ENCODE data around the gene DNAJC18. TPM values are rescaled to one million over a fixed set of nuclear protein-coding genes. Genes with fewer than 3 reads are reported as not detected.
"Not testable (repeated sequence)": the region's sequence is repeated elsewhere in the genome, so short reads cannot be mapped to it uniquely, and the experiment has no call there.

Gene DNAJC18
- total RNA-seq, 1 experiment from 2014 or later: 6.4 TPM

- no peak for DNase-seq (ENCODE audit: low spot score)
These were observed 9.3 kb downstream of the DNAJC18 start for GRCh38 chr5:139430015-139430414.

- DNase-seq (ENCODE audit: low spot score): no peak
These were observed 13.0 kb downstream of the DNAJC18 start for GRCh38 chr5:139426203-139426885.

DNA sequence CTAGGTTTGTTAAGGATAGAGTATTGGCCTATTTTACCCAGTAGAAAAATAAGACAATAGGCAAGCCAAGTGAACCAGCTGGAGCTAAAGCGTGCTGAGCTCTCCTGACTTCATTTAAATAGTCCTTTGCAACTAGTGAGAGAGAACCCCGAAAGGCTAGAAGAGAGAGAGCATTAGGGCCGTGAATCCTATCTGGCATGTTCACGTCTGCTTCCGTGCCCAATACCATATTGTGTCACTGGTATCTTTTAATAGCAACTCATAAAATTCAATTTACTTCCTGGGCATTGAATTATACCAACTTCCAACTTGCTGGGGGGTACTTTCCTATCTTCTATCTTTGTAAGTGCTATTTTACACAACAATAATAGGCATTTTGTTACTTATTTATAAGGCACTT lies 13.8 kb downstream of the DNAJC18 start:
- DNase-seq (ENCODE audit: low spot score): no peak

DNA sequence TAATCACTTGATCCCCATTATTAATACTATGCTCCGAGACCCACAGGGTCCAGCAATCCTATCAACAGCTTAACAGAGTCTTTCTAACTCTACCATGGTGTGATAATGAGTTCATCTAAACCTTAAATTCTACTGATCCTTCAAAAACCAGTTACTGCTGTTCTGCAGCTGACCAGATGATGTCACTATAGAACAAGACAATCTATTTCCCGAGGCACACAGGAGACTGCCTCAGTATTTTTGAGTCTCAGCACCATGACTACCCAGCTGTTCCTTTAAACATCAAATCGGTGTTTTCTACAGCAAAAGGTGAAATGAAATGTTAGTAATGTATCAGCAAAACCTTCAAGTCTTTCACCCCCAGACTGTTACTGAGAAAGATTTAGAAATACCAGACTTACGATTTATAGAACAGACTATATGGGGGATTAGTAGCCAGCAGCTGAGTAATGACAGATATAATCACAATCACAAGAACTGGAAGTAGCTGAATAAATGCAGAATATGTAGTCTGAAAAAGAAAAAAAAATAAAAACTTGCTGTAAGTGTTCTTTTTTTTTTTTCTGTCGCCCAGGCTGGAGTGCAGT lies 16.9 kb downstream of the DNAJC18 start:
- peak; percentile 68 for DNase-seq (ENCODE audit: low spot score)

DNA sequence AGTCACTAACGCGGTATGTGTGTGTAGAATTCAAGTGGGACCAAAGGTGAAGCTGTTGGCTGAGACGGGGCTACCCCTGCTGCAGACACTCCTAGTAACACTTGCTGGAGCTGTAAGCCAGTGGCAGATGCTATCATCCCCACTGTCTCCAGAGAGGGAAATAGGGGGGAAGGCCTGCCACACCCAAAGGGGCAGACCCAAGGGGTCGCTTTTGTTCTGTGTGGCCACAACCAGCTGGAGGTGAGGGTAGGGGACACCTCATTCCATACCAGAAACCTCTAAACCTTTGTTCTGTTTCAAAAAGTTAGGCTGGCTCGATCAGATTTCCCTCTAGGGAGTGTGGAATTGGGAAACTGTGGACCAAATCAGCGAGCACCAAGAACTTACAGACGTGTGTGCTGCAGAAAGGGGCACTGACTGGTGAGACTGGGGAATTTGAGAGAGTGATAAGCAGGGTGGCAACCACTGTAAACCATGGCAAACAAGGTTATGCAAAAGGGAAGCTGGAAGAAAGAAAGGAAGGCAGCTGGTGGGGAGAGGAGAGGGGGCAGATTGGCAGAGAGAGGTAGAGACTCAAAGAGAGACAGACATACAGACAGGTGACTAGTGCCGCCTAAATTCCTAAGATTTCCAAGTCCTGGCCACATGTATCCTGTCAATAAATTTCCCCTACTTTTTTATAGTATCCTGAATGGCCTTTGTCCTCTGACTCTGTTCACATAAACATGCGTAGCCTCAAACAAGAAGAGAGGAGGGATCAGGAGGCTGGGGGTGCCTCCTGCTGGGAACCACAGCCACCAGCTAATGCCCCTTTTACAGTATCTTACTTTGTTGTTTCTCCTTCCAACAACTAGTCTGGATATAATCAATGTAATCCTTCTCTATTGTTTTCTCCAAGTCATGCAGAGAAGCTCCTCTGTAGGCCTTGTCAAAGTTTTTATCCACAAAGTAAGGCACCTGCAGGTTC lies 19.8 kb downstream of the DNAJC18 start:
- no peak for DNase-seq (ENCODE audit: low spot score)

GRCh38 chr5:139418793-139419192 lies 20.5 kb downstream of the DNAJC18 start:
- DNase-seq (ENCODE audit: low spot score): no peak

GRCh38 chr5:139417214-139417613 lies 22.1 kb downstream of the DNAJC18 start:
- DNase-seq (ENCODE audit: low spot score): no peak

DNA sequence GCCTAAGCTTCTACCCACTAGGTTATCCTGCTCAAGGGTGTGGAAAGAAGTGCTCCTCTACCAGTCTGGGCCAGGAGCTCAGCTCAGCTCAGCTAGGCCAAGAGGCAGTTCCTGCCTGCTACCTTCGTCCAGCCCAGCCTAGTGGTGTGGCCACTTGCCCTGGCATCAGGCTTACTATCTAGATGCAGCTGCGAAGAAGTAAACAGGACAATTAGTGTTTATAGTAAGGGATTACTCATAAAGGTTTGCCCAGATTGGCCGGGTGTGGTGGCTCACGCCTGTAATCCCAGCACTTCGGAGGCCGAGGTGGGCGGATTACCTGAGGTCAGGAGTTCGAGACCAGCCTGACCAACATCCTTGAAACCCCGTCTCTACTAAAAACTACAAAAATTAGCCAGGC lies 22.7 kb downstream of the DNAJC18 start:
- no peak for DNase-seq (ENCODE audit: low spot score)

GRCh38 chr5:139415869-139416268 lies 23.5 kb downstream of the DNAJC18 start:
- DNase-seq (ENCODE audit: low spot score): no peak

DNA sequence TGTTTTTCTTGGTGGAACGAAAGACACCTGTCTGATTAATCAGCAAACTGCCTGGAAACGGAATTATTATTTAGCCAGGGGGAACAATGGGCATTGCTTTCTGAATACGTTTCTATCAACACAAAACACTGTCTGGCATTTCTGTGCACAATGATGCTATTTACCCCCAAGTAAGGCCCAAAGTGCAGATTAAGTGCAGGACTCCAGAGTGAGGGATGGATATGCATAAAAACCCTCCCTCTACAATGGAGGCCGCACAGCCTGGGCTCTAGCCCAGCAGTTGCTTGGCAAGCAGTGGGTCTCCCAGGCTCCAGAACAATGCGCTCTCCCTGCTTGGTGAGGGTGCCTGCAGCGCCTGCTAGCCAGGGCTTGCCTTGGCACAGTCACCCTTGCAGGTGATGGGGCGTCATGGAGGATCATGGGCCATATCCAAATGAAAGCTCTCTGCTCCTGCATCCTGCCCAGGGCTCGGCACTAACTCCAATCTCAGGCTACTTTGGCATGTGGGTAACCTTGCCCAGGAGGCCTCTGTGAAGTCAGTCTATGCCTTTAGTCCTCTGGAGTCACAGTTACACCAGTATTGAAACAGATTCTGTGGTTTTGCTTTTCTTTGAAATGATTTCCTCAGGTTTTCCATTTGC lies 24.0 kb downstream of the DNAJC18 start:
- DNase-seq (ENCODE audit: low spot score): no peak

- DNase-seq (ENCODE audit: low spot score): no peak
These were observed 24.7 kb downstream of the DNAJC18 start for GRCh38 chr5:139414581-139415130.

GRCh38 chr5:139413963-139414362 lies 25.4 kb downstream of the DNAJC18 start:
- DNase-seq (ENCODE audit: low spot score): no peak

DNA sequence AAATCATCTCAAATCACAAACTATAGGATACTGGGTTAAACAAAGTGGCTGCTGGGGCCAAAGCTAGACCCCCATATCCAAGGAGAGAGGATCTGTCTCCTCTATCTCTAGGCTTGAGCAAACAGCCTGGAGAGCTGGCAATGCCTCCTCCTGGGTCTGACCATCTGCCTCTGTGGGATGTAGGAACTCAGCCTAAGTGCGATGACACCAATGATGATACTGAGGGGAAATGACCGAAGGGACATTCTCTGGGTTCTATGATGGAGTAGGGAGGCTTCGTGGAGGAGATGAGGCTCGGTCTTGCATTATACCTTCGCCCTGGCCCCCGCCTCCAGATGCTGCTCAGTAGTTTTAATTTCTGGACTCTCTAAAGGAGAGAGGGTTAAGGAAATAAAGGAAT lies 26.2 kb downstream of the DNAJC18 start:
- no peak for DNase-seq (ENCODE audit: low spot score)

GRCh38 chr5:139410993-139411828 lies 28.1 kb downstream of the DNAJC18 start:
- DNase-seq (ENCODE audit: low spot score): no peak

DNA sequence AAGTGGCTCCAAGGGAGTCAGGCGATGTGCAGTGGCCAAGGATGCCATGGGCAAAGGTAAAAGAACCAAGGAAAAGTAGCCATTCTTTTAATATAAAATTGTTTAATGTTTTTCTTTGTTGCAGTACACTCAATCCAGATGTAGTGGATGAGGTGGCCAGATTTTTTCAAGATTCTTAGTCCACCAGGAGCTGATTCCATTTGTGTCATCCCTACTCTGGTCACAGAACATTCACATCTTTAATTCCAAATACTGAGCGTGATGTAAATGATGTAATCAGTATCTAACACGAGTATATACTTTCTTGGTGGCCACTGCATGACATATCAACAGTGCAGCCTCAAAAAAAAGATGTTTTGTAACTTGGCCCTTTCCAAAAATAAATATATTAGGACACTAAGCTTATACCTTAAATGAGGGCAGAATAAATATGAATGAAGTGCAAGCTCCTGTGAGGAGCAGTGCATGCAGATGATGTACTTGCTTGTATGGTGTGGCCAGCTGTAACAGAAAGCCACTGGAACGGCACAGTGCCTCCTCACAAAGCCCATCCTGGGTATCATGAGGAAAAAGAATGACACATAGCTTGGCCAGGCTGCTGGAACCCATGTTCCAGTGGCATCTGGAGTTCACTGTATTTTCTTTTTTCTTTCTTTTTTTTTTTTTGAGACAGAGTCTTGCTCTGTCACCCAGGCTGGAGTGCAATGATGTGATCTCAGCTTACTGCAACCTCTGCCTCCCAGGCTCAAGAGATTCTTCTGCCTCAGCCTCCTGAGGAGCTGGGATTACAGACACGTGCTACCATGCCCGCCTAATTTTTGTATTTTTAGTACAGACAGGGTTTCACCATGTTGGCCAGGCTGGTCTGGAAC lies 29.0 kb downstream of the DNAJC18 start:
- DNase-seq (ENCODE audit: low spot score): no peak

- not testable (repeated sequence) for DNase-seq (ENCODE audit: low spot score)
These were observed 30.2 kb downstream of the DNAJC18 start for GRCh38 chr5:139409116-139409515.

- no peak for DNase-seq (ENCODE audit: low spot score)
These were observed 31.1 kb downstream of the DNAJC18 start for GRCh38 chr5:139408191-139408590.

GRCh38 chr5:139407517-139407916 lies 31.8 kb downstream of the DNAJC18 start:
- no peak for DNase-seq (ENCODE audit: low spot score)

DNA sequence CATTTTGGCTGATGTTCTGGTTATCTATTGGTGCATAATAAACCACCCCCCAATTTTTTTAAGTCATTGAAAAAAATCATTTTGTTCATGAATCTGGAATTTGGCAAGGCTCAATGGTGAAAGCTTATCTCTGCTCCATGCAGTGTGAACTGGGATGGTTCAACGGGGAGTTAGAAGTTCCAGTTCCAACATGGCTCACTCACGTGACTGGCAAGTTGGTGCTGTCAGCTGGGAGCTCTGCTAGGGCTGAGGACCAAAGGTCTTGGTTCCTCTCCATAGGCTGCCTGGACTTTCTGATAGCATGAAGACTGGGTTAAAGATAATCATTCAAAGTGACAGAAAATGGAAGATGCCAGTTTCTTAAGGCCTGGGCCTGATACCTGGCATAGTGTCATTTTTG lies 32.4 kb downstream of the DNAJC18 start:
- no peak for DNase-seq (ENCODE audit: low spot score)

GRCh38 chr5:139404484-139404840 lies 34.9 kb downstream of the DNAJC18 start:
- DNase-seq (ENCODE audit: low spot score): no peak
